GM19193 (cell line): Measurements from ENCODE around the gene ADIPOR2.

Experiments
- POLR2A ChIP-seq: IDR thresholded peaks from 4 replicates; pipeline ENCODE4 v1.6.1; 2011; ENCODE audit not compliant: insufficient read depth, insufficient read length; ENCODE audit errors: extremely low read depth

Gene ADIPOR2, protein sequence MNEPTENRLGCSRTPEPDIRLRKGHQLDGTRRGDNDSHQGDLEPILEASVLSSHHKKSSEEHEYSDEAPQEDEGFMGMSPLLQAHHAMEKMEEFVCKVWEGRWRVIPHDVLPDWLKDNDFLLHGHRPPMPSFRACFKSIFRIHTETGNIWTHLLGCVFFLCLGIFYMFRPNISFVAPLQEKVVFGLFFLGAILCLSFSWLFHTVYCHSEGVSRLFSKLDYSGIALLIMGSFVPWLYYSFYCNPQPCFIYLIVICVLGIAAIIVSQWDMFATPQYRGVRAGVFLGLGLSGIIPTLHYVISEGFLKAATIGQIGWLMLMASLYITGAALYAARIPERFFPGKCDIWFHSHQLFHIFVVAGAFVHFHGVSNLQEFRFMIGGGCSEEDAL

DNA sequence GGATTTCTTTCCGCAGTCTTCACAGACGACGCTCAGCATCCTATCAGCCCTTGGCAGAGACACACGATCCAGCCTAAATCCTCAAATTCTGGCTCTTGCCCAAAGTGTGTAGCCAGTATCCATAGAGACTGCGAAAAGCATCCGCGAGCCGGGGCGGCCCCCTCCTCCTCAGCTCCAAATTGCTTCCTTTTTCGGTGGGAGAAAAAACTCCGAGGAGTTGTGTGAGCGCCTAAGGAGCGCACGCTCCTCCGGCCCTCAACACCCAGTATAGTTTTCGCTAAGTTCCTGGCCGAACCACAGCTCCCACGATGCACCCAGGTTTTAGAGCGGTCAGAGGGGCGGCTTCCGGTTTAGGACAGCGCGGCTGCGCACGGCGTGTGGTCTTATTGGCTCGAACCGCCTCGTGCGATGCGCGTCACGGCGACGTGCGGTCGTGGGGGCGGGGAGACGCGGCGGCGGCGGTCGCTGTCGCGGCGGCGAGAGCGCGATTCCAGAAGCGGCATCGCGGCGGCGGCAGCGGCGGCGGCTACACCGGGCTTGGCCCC is at the start of gene ADIPOR2:
Gene ADIPOR2, plus strand, starts transcription at position 493 of the 545 bp plus-strand sequence. CDS start 63,274 bp downstream, outside the sequence.
- TF ChIP-seq POLR2A = peak; percentile 92

DNA sequence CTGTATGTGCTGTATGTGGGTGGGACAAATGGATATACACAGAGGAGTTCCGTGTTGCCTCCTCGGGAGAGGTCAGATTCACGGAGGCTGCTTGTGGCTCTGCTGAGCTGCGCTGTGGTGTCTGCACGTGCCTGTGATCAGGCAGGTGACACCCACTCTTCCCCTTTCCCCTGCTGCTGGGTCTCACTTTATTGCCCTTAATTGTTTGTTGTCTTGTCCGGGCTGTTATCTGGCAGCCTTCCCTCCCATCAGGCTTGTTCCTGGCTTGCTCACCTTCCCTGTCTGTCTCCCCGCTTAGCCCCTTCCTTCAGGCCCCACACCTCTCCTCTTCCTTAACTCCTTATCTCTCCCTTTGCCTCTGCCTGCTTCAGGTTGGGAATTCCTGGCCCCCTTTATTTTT is 48.4 kb upstream of the ADIPOR2 start:
- no peak for TF ChIP-seq POLR2A

DNA sequence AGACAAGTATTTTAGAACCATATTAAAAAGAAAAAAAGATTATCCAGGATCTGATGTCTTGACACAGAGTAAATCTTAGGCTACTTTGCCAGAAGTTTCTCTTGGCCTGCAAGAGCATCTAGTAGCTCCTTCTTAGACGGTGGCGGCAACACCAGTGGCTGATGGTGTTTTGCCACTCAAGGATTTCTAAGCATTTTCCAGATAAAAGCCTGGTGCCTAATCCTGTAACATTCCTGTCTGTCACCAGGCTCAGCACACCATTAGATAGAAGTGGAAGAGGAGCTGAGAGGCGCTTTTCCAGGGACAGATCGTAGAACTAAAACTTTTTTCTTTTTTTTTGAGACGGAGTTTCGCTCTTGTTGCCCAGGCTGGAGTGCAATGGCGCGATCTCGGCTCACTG is 47.8 kb upstream of the ADIPOR2 start:
- no peak for TF ChIP-seq POLR2A

DNA sequence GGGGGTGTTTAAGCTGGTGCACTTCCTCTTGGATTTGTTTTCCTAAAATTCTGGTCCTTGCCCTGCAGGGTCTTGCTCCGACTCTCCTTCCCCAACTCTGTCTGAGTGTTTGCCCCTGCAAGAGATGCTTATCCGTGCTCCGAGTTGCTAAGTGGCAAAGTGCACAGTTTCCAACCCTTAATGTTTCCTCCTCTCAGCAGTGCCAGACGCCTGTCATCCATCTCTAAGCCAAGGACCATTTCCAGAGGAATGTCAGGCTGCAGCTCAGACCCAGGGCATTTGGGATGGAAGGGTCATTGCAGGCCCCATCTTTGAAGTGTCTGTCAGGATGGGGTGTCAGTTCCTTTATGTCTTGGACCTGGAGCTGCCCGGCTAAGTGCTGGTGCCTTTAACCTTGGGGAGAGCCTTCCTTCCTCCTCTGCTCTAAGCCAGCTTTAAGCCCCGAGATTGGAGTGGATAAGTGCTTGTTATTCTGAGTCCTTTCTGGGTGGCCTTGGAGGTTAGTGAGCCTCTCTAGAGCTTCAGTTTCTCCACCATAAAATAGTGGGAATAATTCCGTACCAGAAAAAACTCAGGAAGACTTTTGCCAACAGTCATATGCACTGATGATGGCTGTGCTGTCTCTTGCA is 46.9 kb upstream of the ADIPOR2 start:
- TF ChIP-seq POLR2A = no peak

DNA sequence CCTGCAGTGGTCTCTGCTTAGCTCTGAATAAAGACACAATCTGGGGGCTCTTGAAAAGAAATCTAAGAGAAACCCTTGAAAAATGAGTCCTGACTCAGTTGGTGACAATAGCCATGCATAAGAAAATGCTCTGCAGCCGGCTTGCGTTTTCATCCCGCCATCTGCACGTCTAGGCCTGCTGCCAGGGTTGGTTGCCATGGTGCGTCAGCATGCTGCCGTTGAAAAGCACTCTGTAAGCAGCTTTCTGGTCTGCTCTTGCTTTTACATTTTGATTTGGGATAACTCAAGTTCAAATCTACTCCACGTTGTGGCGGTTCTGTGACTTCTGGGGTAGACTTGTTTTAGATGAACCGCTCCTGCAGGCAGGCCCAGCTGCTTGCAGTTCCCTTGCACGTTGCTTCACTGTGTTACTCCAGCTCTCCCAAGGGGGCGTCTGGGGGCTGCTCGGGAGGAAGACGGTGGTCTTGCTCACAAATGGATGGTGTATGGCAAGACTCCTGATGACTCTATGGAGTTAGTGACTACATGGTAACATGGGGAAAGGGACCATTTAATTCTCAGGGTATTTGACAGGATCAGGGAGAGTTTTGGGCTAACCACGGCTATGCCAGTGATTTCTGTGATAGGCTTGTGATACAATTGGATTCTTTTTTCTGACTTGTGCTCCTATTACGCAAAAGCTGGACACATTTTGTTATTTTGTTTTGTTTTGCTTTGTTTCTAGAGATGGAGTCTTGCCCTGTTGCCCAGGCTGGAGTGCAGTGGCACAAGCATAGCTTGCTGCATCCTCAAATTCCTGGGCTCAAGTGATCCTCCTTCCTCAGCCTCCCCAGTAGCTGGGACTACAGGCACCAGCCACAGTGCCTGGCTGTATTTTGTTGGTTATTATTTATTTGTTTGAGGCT is 46.1 kb upstream of the ADIPOR2 start:
- no peak for TF ChIP-seq POLR2A

DNA sequence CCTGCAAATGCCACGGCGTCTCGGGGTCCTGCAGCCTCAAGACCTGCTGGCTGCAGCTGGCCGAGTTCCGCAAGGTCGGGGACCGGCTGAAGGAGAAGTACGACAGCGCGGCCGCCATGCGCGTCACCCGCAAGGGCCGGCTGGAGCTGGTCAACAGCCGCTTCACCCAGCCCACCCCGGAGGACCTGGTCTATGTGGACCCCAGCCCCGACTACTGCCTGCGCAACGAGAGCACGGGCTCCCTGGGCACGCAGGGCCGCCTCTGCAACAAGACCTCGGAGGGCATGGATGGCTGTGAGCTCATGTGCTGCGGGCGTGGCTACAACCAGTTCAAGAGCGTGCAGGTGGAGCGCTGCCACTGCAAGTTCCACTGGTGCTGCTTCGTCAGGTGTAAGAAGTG is 45.1 kb upstream of the ADIPOR2 start:
- TF ChIP-seq POLR2A = no peak

DNA sequence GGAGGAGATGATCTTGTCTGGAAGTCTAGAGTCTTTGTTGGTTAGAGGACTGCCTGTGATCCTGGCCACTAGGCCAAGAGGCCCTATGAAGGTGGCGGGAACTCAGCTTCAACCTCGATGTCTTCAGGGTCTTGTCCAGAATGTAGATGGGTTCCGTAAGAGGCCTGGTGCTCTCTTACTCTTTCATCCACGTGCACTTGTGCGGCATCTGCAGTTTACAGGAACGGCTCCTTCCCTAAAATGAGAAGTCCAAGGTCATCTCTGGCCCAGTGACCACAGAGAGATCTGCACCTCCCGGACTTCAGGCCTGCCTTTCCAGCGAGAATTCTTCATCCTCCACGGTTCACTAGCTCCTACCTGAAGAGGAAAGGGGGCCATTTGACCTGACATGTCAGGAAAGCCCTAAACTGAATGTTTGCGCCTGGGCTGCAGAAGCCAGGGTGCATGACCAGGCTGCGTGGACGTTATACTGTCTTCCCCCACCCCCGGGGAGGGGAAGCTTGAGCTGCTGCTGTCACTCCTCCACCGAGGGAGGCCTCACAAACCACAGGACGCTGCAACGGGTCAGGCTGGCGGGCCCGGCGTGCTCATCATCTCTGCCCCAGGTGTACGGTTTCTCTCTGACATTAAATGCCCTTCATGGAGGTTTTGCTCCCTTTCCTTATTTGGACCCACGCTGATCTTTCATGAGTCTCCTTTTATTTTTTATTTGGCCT is 44.1 kb upstream of the ADIPOR2 start:
- no peak for TF ChIP-seq POLR2A

DNA sequence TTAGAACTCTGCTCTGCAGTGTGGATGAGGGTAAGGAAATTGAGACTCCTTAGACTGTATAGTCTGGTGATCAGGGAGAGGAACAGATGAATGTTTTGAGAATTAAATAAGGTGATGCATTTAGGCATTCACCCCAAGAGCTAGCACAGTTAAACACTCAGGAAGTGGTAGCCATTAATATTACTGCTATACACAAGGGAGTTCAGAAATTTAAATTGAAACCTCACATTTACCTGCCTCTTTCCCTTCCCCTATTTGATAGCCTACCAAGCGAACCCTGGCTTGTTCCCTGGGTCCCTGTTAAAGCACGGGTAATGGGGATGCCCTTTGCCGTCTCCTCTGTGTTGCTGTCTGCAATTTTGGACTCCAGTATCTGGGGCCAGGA is 43.6 kb upstream of the ADIPOR2 start:
- no peak for TF ChIP-seq POLR2A

DNA sequence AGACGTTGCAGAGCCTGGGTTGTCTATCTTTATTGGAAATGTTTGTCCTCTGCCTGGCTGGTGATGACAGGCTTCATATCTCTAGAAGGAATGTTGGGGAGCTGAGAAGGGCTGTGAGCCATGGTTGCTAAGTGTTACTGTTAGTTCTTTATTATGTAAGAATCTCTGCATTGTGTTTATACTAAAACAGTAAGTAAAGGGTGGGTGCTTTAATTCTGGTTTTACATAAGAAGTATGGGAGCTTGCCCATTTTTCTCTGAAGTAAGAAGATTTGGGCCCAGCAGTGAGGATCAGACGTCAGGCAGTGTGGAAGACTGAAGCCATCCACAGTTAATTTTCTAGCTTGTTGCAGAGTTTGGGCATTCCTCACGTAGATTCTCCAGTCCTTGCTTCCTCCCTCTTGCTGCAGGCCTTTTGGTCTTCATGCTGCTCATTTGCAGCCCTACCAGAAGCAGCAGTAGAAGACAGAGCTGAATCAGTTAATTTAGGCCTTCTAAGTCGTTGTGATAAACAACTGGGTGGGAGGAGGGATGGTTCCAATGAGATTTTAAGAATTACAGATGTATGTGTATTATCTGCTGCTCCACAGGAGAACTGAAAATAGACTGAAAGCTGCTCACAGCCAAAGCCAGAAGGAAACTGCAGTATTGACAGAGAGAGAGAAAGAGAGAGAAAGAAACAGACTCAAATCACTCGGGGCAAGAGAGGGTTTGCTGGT is 40.5 kb upstream of the ADIPOR2 start:
- no peak for TF ChIP-seq POLR2A

DNA sequence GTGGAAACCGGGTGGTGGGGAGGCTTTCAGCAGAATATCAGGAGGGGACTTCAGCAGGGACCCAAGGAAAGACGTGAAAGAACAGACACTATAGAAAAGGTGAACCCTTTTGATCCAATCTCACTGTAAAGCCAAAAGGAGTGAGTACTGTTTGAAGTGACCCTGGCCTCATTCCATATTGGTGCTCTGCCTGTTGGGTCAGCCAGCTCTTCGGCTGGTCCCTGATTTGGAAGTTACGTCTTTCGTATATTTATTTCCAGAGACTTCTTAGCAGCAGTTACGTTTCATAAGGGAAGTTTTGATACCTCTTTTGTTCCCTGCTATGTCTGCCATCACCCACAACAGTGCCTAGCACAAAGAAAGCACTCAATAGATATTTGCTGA is 39.9 kb upstream of the ADIPOR2 start:
- no peak for TF ChIP-seq POLR2A

DNA sequence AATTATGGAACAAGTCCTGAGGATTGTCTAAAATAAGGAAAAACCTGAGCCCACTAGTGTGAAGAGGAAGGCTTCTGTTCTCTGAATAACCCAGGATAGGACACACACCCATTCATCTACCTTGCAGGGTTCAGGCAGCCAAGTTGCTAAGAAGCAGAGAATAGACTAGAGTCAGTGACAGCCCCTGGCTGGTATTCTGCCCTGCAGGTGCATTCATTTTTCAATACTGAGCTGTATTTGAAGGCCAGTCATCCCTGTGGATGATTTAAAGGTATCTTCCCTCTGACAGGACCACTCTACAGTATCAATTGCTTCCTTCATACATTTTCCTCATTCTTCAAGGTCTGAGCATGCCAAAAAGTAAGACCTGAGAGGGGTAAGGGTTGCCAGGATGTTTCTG is 38.9 kb upstream of the ADIPOR2 start:
- no peak for TF ChIP-seq POLR2A

DNA sequence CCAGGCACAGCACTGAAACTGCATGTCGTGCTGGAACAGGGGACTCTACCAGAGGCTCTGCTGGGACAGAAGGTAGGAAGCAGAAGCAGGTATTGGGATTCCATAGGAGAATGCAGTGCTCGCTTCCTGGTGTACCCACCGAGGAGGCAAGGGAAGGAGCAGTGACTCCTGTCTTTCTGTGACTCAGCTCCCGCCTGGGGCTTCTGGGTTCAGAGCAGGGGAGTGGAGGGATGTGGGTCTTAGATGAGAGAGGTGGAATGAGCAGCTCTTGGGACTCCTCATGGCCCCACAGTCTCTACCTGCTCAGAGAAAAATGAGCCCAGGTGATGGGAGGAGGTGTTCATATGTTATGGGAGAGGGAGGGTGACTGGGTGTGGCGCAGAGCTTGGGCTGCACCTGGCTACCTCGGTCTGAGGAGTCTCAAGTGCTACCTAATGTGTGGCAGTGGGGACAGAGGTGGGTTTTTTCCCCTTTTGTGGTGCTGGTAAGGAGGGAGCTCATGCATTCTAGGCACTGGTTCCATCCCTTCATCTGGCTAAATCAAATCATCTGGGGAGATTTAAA is 35.6 kb upstream of the ADIPOR2 start:
- TF ChIP-seq POLR2A = no peak

DNA sequence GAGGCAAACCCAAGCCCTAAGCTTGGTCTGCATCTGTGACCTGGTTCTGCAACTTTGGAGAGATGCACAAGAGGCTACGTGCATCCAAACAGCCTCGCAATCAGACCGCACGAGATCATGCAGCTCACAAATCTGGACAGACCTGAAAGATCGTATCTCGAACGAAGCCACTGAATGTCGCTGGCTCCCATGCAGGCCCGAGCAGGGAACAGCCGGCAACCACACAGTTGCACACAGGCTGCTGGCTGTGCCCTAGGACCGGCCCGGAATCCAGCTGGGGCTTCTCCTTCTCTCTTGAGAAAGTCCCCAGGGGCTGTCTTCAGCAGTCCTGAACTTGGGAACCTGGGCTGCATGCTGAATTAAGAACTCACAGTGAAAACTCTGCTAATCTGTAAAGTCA is 34.0 kb upstream of the ADIPOR2 start:
- no peak for TF ChIP-seq POLR2A

DNA sequence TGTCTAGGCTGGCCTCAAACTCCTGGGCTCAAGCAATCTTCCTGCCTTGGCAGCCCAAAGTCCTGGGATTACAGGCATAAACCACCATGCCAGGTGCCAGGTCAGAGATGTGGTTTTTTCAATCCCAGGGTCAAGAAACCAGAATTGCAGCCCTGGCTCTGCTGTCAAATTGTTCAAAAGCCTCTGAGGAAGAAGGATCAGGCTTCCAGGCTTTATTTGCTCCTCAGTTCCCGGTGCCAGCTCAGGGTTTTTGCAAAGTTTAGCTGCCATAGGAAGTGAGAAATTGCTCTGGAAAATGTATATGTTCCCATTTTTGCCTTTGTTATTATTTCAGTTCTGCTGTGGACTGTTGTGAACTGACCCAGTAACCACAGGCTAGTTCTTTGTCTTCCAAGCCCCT is 33.2 kb upstream of the ADIPOR2 start:
- TF ChIP-seq POLR2A = no peak
